GM23338 (cell line): ENCODE results near the gene ADORA1. TPM values are rescaled to one million over a fixed set of nuclear protein-coding genes. Genes with fewer than 3 reads are reported as not detected.

Source experiments
- ATAC-seq: fragments of 200-7000 bp; cut with Tn5 transposase; 3 replicates; pipeline ENCODE4 v1.9.1; 2020
- DNase-seq: peaks from one replicate; pipeline ENCODE4 v3.0.0-alpha.2; 2015; ENCODE audit warnings: low spot score
- H2AFZ ChIP-seq: fragments of 200-600 bp; sonication (generic); 2 replicates; pipeline ENCODE4 v1.8.0; 2016; ENCODE audit warnings: antibody characterized with exemption, mild to moderate bottlenecking, moderate library complexity
- H3F3A ChIP-seq: fragments of 200-600 bp; sonication (generic); replicated peaks from 2 replicates; pipeline ENCODE4 v1.8.0; 2017; ENCODE audit warnings: antibody characterized with exemption, mixed run types, low read depth
- H3K27ac ChIP-seq: fragments of 200-600 bp; sonication (generic); 2 replicates; pipeline ENCODE4 v1.6.1; 2016; ENCODE audit warnings: low read depth
- H3K27me3 ChIP-seq: fragments of 200-600 bp; sonication (generic); 2 replicates; pipeline ENCODE4 v1.8.0; 2016; ENCODE audit warnings: mild to moderate bottlenecking, mixed run types, moderate library complexity; ENCODE audit not compliant: insufficient read depth
- H3K36me3 ChIP-seq: fragments of 200-600 bp; sonication (generic); 2 replicates; pipeline ENCODE4 v1.8.0; 2016; ENCODE audit warnings: mild to moderate bottlenecking; ENCODE audit not compliant: insufficient read depth
- H3K4me1 ChIP-seq: fragments of 200-600 bp; sonication (generic); 2 replicates; pipeline ENCODE4 v1.8.0; 2016; ENCODE audit warnings: mild to moderate bottlenecking, moderate library complexity; ENCODE audit not compliant: insufficient read depth
- H3K4me2 ChIP-seq: fragments of 200-600 bp; sonication (generic); 2 replicates; pipeline ENCODE4 v1.7.1; 2017; ENCODE audit warnings: mixed run types
- H3K4me3 ChIP-seq: fragments of 200-600 bp; sonication (generic); 2 replicates; pipeline ENCODE4 v1.6.1; 2016; ENCODE audit warnings: mixed run types
- H3K79me2 ChIP-seq: fragments of 200-600 bp; sonication (generic); replicated peaks from 2 replicates; pipeline ENCODE4 v1.8.0; 2017; ENCODE audit warnings: mild to moderate bottlenecking; ENCODE audit not compliant: insufficient read depth
- H3K9me2 ChIP-seq: fragments of 200-600 bp; sonication (generic); 2 replicates; pipeline ENCODE4 v1.8.0; 2017; ENCODE audit not compliant: insufficient read depth
- H4K20me1 ChIP-seq: fragments of 200-600 bp; sonication (generic); replicated peaks from 2 replicates; pipeline ENCODE4 v1.8.0; 2017; ENCODE audit warnings: mild to moderate bottlenecking; ENCODE audit not compliant: insufficient read depth
- H3K27ac Mint-ChIP-seq: 2 replicates; pipeline ENCODE4 v1.8.0; 2020; ENCODE audit warnings: inconsistent platforms, mild to moderate bottlenecking, moderate library complexity, mixed read lengths
- H3K27me3 Mint-ChIP-seq: 3 replicates; pipeline ENCODE4 v1.8.0; 2022; ENCODE audit warnings: low read depth, mild to moderate bottlenecking, moderate library complexity, mixed read lengths, inconsistent platforms; ENCODE audit not compliant: insufficient read depth, poor library complexity
- H3K36me3 Mint-ChIP-seq: 3 replicates; pipeline ENCODE4 v1.8.0; 2021; ENCODE audit warnings: low read depth, mild to moderate bottlenecking, inconsistent platforms, moderate library complexity, mixed read lengths
- H3K4me1 Mint-ChIP-seq: 3 replicates; pipeline ENCODE4 v1.8.0; 2020; ENCODE audit warnings: mild to moderate bottlenecking, inconsistent platforms, mixed read lengths
- H3K4me3 Mint-ChIP-seq: 3 replicates; pipeline ENCODE4 v1.8.0; 2021; ENCODE audit warnings: moderate library complexity, mild to moderate bottlenecking, inconsistent platforms, mixed read lengths
- H3K9me3 Mint-ChIP-seq: 3 replicates; pipeline ENCODE4 v1.8.0; 2020; ENCODE audit warnings: moderate library complexity, mild to moderate bottlenecking, inconsistent platforms, mixed read lengths
- CTCF ChIP-seq, 2 experiments: fragments of 200-600 bp in 1 of 2; sonication (generic) in 1 of 2; conservative IDR thresholded peaks; 2 replicates each; pipeline versions ENCODE4 v1.5.1 to v1.6.1; 2016 to 2017; ENCODE audit warnings: antibody characterized with exemption in 2 of 2, low read depth in 2 of 2, mild to moderate bottlenecking in 2 of 2, moderate library complexity in 1 of 2
- EZH2 ChIP-seq: fragments of 200-600 bp; sonication (generic); IDR thresholded peaks from one replicate; pipeline ENCODE4 v1.8.0; 2017; ENCODE audit warnings: antibody characterized with exemption, mild to moderate bottlenecking, low read depth; ENCODE audit not compliant: unreplicated experiment
- NANOG ChIP-seq: IDR thresholded peaks from 2 replicates; pipeline ENCODE4 v1.6.1; 2016; ENCODE audit warnings: antibody characterized with exemption, borderline replicate concordance
- POLR2AphosphoS5 ChIP-seq: IDR thresholded peaks from 2 replicates; pipeline ENCODE4 v1.6.1; 2016; ENCODE audit warnings: antibody characterized with exemption, low read depth
- ZNF114 ChIP-seq: fragments of 250-450 bp; sonication (Bioruptor Pico); IDR thresholded peaks from 2 replicates; pipeline ENCODE4 v1.5.0; 2020; ENCODE audit warnings: mild to moderate bottlenecking, moderate library complexity
- polyA plus RNA-seq: library from polyadenylated mRNA; unstranded; fragments of >200 nt; fragmentation: Nextera tagmentation; extraction: Ambion mirVana; gene quantifications from 2 replicates; pipeline ENCODE4 v1.2.1, GENCODE V29; 2016
- total RNA-seq: library from RNA; depleted of rRNA; stranded (reverse); fragments of >200 nt; shearing (Covaris generic); gene quantifications from 2 replicates; pipeline ENCODE4 v1.2.3, GENCODE V29; 2014
- TF ChIP-seq, protein P1 (sequence below): fragments of 250-450 bp; sonication (Bioruptor Pico); IDR thresholded peaks from 2 replicates; pipeline ENCODE4 v1.5.0; 2020; ENCODE audit warnings: mild to moderate bottlenecking, moderate library complexity
- TF ChIP-seq, protein P2 (sequence below): IDR thresholded peaks from one replicate; pipeline ENCODE4 v1.6.1; 2018; ENCODE audit warnings: antibody characterized with exemption; ENCODE audit not compliant: unreplicated experiment

The ADORA1 gene
- total and polyA plus RNA-seq, 2 experiments from 2014 or later, result 0.63 to 1.8 TPM

GRCh38 chr1:203100516-203100869, 27.0 kb upstream of the ADORA1 start (continued):
- TF ChIP-seq, protein P1, sequence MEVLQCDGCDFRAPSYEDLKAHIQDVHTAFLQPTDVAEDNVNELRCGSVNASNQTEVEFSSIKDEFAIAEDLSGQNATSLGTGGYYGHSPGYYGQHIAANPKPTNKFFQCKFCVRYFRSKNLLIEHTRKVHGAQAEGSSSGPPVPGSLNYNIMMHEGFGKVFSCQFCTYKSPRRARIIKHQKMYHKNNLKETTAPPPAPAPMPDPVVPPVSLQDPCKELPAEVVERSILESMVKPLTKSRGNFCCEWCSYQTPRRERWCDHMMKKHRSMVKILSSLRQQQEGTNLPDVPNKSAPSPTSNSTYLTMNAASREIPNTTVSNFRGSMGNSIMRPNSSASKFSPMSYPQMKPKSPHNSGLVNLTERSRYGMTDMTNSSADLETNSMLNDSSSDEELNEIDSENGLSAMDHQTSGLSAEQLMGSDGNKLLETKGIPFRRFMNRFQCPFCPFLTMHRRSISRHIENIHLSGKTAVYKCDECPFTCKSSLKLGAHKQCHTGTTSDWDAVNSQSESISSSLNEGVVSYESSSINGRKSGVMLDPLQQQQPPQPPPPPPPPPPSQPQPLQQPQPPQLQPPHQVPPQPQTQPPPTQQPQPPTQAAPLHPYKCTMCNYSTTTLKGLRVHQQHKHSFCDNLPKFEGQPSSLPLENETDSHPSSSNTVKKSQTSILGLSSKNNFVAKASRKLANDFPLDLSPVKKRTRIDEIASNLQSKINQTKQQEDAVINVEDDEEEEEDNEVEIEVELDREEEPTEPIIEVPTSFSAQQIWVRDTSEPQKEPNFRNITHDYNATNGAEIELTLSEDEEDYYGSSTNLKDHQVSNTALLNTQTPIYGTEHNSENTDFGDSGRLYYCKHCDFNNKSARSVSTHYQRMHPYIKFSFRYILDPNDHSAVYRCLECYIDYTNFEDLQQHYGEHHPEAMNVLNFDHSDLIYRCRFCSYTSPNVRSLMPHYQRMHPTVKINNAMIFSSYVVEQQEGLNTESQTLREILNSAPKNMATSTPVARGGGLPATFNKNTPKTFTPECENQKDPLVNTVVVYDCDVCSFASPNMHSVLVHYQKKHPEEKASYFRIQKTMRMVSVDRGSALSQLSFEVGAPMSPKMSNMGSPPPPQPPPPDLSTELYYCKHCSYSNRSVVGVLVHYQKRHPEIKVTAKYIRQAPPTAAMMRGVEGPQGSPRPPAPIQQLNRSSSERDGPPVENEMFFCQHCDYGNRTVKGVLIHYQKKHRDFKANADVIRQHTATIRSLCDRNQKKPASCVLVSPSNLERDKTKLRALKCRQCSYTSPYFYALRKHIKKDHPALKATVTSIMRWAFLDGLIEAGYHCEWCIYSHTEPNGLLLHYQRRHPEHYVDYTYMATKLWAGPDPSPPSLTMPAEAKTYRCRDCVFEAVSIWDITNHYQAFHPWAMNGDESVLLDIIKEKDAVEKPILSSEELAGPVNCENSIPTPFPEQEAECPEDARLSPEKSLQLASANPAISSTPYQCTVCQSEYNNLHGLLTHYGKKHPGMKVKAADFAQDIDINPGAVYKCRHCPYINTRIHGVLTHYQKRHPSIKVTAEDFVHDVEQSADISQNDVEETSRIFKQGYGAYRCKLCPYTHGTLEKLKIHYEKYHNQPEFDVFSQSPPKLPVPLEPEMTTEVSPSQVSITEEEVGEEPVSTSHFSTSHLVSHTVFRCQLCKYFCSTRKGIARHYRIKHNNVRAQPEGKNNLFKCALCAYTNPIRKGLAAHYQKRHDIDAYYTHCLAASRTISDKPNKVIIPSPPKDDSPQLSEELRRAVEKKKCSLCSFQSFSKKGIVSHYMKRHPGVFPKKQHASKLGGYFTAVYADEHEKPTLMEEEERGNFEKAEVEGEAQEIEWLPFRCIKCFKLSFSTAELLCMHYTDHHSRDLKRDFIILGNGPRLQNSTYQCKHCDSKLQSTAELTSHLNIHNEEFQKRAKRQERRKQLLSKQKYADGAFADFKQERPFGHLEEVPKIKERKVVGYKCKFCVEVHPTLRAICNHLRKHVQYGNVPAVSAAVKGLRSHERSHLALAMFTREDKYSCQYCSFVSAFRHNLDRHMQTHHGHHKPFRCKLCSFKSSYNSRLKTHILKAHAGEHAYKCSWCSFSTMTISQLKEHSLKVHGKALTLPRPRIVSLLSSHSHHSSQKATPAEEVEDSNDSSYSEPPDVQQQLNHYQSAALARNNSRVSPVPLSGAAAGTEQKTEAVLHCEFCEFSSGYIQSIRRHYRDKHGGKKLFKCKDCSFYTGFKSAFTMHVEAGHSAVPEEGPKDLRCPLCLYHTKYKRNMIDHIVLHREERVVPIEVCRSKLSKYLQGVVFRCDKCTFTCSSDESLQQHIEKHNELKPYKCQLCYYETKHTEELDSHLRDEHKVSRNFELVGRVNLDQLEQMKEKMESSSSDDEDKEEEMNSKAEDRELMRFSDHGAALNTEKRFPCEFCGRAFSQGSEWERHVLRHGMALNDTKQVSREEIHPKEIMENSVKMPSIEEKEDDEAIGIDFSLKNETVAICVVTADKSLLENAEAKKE (CRISPR knock-in tag), result no peak
- TF ChIP-seq, protein P2, sequence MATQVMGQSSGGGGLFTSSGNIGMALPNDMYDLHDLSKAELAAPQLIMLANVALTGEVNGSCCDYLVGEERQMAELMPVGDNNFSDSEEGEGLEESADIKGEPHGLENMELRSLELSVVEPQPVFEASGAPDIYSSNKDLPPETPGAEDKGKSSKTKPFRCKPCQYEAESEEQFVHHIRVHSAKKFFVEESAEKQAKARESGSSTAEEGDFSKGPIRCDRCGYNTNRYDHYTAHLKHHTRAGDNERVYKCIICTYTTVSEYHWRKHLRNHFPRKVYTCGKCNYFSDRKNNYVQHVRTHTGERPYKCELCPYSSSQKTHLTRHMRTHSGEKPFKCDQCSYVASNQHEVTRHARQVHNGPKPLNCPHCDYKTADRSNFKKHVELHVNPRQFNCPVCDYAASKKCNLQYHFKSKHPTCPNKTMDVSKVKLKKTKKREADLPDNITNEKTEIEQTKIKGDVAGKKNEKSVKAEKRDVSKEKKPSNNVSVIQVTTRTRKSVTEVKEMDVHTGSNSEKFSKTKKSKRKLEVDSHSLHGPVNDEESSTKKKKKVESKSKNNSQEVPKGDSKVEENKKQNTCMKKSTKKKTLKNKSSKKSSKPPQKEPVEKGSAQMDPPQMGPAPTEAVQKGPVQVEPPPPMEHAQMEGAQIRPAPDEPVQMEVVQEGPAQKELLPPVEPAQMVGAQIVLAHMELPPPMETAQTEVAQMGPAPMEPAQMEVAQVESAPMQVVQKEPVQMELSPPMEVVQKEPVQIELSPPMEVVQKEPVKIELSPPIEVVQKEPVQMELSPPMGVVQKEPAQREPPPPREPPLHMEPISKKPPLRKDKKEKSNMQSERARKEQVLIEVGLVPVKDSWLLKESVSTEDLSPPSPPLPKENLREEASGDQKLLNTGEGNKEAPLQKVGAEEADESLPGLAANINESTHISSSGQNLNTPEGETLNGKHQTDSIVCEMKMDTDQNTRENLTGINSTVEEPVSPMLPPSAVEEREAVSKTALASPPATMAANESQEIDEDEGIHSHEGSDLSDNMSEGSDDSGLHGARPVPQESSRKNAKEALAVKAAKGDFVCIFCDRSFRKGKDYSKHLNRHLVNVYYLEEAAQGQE, result no peak
- no peak for TF ChIP-seq EZH2

DNA sequence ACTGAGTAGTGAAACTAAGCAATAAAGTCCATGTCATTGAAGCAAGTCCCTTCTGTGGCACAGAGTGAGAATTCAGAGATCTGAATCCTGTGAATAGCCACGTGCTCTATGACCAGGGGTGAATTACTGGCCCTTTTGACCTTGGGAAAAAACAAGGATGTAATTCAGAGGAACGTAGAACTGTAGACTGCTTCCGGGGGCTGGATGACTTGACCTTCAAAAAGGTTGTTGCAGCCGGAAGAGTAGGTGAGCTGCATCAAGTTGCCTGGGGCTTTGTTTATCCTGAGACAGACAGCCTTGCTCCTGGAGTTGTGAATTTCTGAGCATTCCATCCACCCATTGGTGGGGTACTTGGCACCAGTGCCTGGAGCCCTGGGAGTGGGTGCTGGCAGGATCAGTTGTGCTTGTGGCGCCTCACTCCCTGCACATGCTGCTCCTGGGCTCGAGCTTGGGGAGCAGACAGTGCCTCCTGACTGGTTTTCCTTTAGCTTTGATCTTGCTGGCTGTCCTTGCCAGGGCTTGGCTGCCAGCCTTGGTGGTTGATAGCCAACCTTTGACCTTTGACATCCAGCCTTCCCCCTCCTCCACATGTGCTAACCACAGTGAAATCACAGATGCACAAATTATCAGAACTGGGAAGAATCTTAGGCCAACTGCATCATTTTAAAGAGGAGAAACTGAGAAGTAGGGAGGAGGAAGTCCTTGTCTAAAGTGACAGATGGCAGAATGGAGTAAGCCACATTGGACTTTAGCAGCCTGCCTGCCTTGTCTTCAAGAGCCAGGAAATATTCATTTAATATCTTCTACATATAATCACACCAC, 25.5 kb upstream of the ADORA1 start:
- H3K27me3 Mint-ChIP-seq, result no peaks in the 10 kb centered on the region
- no peaks in the 10 kb centered on the region for H3K4me1 ChIP-seq
- no peak overlapping the region for H3K27ac ChIP-seq
- H3K36me3 Mint-ChIP-seq, result no peaks in the 10 kb centered on the region
- peaks cover 5% of the 10 kb centered on the region; the same call in 2 of the 3 replicates for H3K9me3 Mint-ChIP-seq
- H4K20me1 ChIP-seq, result no peaks in the 10 kb centered on the region
- H2AFZ ChIP-seq, result no peak overlapping the region
- H3K9me2 ChIP-seq, result peaks cover 3% of the 10 kb centered on the region; the same call in 1 of the 2 replicates
- H3K4me1 Mint-ChIP-seq, result no peaks in the 10 kb centered on the region
- DNase-seq (no peak), ATAC-seq (no peak)
- no peaks in the 10 kb centered on the region for H3F3A ChIP-seq
- no peaks in the 10 kb centered on the region for H3K79me2 ChIP-seq
- no peak overlapping the region for H3K27ac Mint-ChIP-seq
- H3K4me2 ChIP-seq, result no peak overlapping the region
- no peak overlapping the region for H3K4me3 ChIP-seq
- no peaks in the 10 kb centered on the region for H3K36me3 ChIP-seq
- H3K27me3 ChIP-seq, result no peaks in the 10 kb centered on the region
- no peak overlapping the region for H3K4me3 Mint-ChIP-seq
- TF ChIP-seq ZNF114 (CRISPR knock-in tag), result no peak
- no peak for TF ChIP-seq POLR2AphosphoS5
- no peak for TF ChIP-seq CTCF (conservative IDR thresholded peaks at IDR 0.05; ENCODE audit: low read depth in 2 of 2)
- no peak for TF ChIP-seq EZH2
- TF ChIP-seq, protein P2, result no peak
- TF ChIP-seq NANOG, result no peak
